SK-N-SH (cell line): Measurements from ENCODE around the gene XRCC5. TPM values are rescaled to one million over a fixed set of nuclear protein-coding genes. Genes with fewer than 3 reads are reported as not detected.
"Not testable (repeated sequence)": the region's sequence is repeated elsewhere in the genome, so short reads cannot be mapped to it uniquely, and the experiment has no call there.

Source experiments
- CTCF ChIA-PET: fragments of 300-600, 350-600 bp; formaldehyde crosslinking; extraction: SDS; loops from one replicate; lab custom pipeline; 2021; lab: Yijun Ruan, JAX
- POLR2A ChIA-PET: fragments of 350-600 bp; sonication (Branson Sonifier 250); formaldehyde crosslinking; extraction: SDS; loops from one replicate; lab custom pipeline; 2020; ENCODE audit warnings: antibody characterized with exemption, inconsistent platforms; lab: Yijun Ruan, JAX
- DNase-seq: peaks from one replicate; pipeline ENCODE4 v3.0.0; 2012
- H2AFZ ChIP-seq: fragments of 200-600 bp; sonication (generic); 2 replicates; pipeline ENCODE4 v1.8.1; 2016; ENCODE audit warnings: antibody characterized with exemption, mild to moderate bottlenecking, low read depth
- H3F3A ChIP-seq: fragments of 200-600 bp; sonication (generic); replicated peaks from 2 replicates; pipeline ENCODE3; 2016; ENCODE audit warnings: antibody characterized with exemption, mild to moderate bottlenecking; ENCODE audit not compliant: insufficient read depth
- H3K27ac ChIP-seq, 2 experiments: fragments of 200-500 bp in 1 of 2; fragments of 200-600 bp in 1 of 2; sonication (Bioruptor generic) in 1 of 2; sonication (generic), shearing (Covaris generic) in 1 of 2; 2 replicates each; pipeline versions ENCODE4 v1.5.1 to v1.6.1; 2014 to 2016; ENCODE audit warnings: low read depth in 2 of 2, inconsistent platforms in 1 of 2, low read length in 1 of 2, mild to moderate bottlenecking in 1 of 2, mixed read lengths in 1 of 2
- H3K27me3 ChIP-seq: fragments of 200-600 bp; sonication (generic), shearing (Covaris generic); 2 replicates; pipeline ENCODE4 v1.6.1; 2016; ENCODE audit warnings: mixed run types; ENCODE audit not compliant: insufficient read depth
- H3K36me3 ChIP-seq, 2 experiments: fragments of 200-500 bp in 1 of 2; fragments of 200-600 bp in 1 of 2; sonication (Bioruptor generic) in 1 of 2; sonication (generic) in 1 of 2; replicated peaks in 1 of 2; 2 replicates each; pipeline versions ENCODE3 to v1.5.1; 2014 to 2016; ENCODE audit warnings: low read length in 1 of 2, mild to moderate bottlenecking in 1 of 2; ENCODE audit not compliant: insufficient read depth in 2 of 2, control insufficient read depth in 1 of 2
- H3K4me1 ChIP-seq, 2 experiments: fragments of 200-500 bp in 1 of 2; fragments of 200-600 bp in 1 of 2; sonication (Bioruptor generic) in 1 of 2; sonication (generic), shearing (Covaris generic) in 1 of 2; 2 replicates each; pipeline versions ENCODE4 v1.5.1 to v1.6.1; 2014 to 2016; ENCODE audit warnings: low read depth in 1 of 2, low read length in 1 of 2, mixed run types in 1 of 2; ENCODE audit not compliant: insufficient read depth in 2 of 2, control insufficient read depth in 1 of 2
- H3K4me2 ChIP-seq: fragments of 200-600 bp; sonication (generic), shearing (Covaris generic); 2 replicates; pipeline ENCODE4 v1.6.1; 2017; ENCODE audit warnings: mixed run types
- H3K4me3 ChIP-seq, 2 experiments: fragments of 200-500 bp in 1 of 2; fragments of 200-600 bp in 1 of 2; sonication (Bioruptor generic) in 1 of 2; sonication (generic), shearing (Covaris generic) in 1 of 2; 2 replicates each; pipeline versions ENCODE4 v1.5.1 to v1.8.1; 2014 to 2016; ENCODE audit warnings: low read depth in 2 of 2, inconsistent platforms in 1 of 2, low read length in 1 of 2, mild to moderate bottlenecking in 1 of 2, mixed read lengths in 1 of 2, moderate library complexity in 1 of 2
- H3K79me2 ChIP-seq: fragments of 200-600 bp; sonication (generic); 2 replicates; pipeline ENCODE4 v1.8.1; 2017; ENCODE audit warnings: mild to moderate bottlenecking; ENCODE audit not compliant: insufficient read depth
- H3K9ac ChIP-seq: fragments of 200-600 bp; sonication (generic); 2 replicates; pipeline ENCODE4 v1.6.1; 2017; ENCODE audit warnings: mixed run types
- H3K9me2 ChIP-seq: fragments of 200-600 bp; sonication (generic); 2 replicates; pipeline ENCODE4 v1.6.1; 2017; ENCODE audit warnings: mixed run types
- H3K9me3 ChIP-seq: fragments of 200-600 bp; sonication (generic); 2 replicates; pipeline ENCODE4 v1.6.1; 2017; ENCODE audit warnings: mixed run types, mild to moderate bottlenecking, moderate library complexity
- H4K20me1 ChIP-seq: fragments of 200-600 bp; sonication (generic); 2 replicates; pipeline ENCODE4 v1.6.1; 2017; ENCODE audit warnings: mild to moderate bottlenecking, mixed run types; ENCODE audit not compliant: insufficient read depth
- CTCF ChIP-seq: fragments of 200-600 bp; sonication (generic); IDR thresholded peaks from 2 replicates; pipeline ENCODE4 v1.6.1; 2017; ENCODE audit warnings: antibody characterized with exemption, mild to moderate bottlenecking, moderate library complexity
- EP300 ChIP-seq, 2 experiments: IDR thresholded peaks; 2 replicates each; pipeline versions ENCODE4 v1.4.0 to v1.6.1; 2012; ENCODE audit warnings: borderline replicate concordance in 1 of 2, low read depth in 1 of 2, low read length in 1 of 2
- FOSL2 ChIP-seq: IDR thresholded peaks from 2 replicates; pipeline ENCODE4 v1.4.0; 2012; ENCODE audit warnings: low read depth, mild to moderate bottlenecking, moderate library complexity, borderline replicate concordance
- MXI1 ChIP-seq: IDR thresholded peaks from 2 replicates; pipeline ENCODE4 v1.6.1; 2012; ENCODE audit warnings: mild to moderate bottlenecking, low read depth, low read length, improper control_type of control experiment
- RAD21 ChIP-seq: IDR thresholded peaks from 2 replicates; pipeline ENCODE4 v1.6.1; 2012; ENCODE audit warnings: mild to moderate bottlenecking, low read length
- RXRA ChIP-seq: IDR thresholded peaks from 2 replicates; pipeline ENCODE4 v1.4.0; 2012; ENCODE audit warnings: low read depth, mild to moderate bottlenecking, borderline replicate concordance
- SMC3 ChIP-seq: IDR thresholded peaks from 2 replicates; pipeline ENCODE4 v1.6.1; 2012; ENCODE audit warnings: low read depth, low read length, improper control_type of control experiment
- TAF1 ChIP-seq: IDR thresholded peaks from 2 replicates; pipeline ENCODE4 v1.6.1; 2012; ENCODE audit warnings: low read depth, mild to moderate bottlenecking, low read length, moderate library complexity, borderline replicate concordance
- USF2 ChIP-seq: fragments of 150-350 bp; IDR thresholded peaks from 2 replicates; pipeline ENCODE4 v1.6.1; 2017; ENCODE audit warnings: antibody characterized with exemption, low read length, low read depth, borderline replicate concordance
- WGBS: methylation state at CpG from one replicate; pipeline ENCODE4 v1.1.6; 2017; ENCODE audit warnings: low lambda C conversion rate; 5-methylcytosine and 5-hydroxymethylcytosine counted together
- polyA plus RNA-seq, 3 experiments: library from polyadenylated mRNA; depleted of rRNA; stranded (reverse); fragments of >200 nt; gene quantifications; 2 replicates each; pipeline ENCODE4 v1.2.3, GENCODE V29; 2012

The XRCC5 gene
- polyA plus RNA-seq, 1 of the 3 experiments (the other 2 are of a cell fraction) = 125 TPM

- H2AFZ ChIP-seq = no peak overlapping the region
- H3K9me3 ChIP-seq = no peaks in the 10 kb centered on the region
- no peaks in the 10 kb centered on the region for H3K4me1 ChIP-seq
- no peak overlapping the region for H3K4me3 ChIP-seq
- TF ChIP-seq EP300 (IDR thresholded peaks at IDR 0.05; ENCODE audit: borderline replicate concordance in 1 of 2, low read depth in 1 of 2, low read length in 1 of 2) (no peak), USF2 (no peak), RAD21 (peak; percentile 49), SMC3 (peak; percentile 8; the same call in 1 of the 2 replicates), CTCF (peak; percentile 43), TAF1 (no peak)
- TF ChIP-seq, all 33 proteins: peak for 3
- Histone ChIP-seq H3K36me3 (peaks cover 89 to 91% of the 10 kb centered on the region in 2 experiments), H3K9ac (no peak overlapping the region), H3K27me3 (no peaks in the 10 kb centered on the region), H3K79me2 (peaks cover 49% of the 10 kb centered on the region), H3F3A (peaks cover 18% of the 10 kb centered on the region), H4K20me1 (0 out of 2 replicates have a peak, but pooled peaks cover 4% of the 10 kb centered on the region), H3K9me2 (no peaks in the 10 kb centered on the region), H3K4me2 (no peak overlapping the region), H3K27ac (no peak overlapping the region)
- ChIA-PET POLR2A (no interaction called here), CTCF (interaction anchor here (0.7 to 1.6 kb wide), 4 partner anchors 9 to 197 kb away, joined by 3 to 6 read pairs (median 4); no protein-coding TSS in a partner anchor)
- peak; percentile 27 for DNase-seq
Measured at GRCh38 chr2:216139884-216140283, 30.7 kb downstream of the XRCC5 start.

- H2AFZ ChIP-seq, H3K4me3 ChIP-seq, H3K4me2 ChIP-seq, H3K9ac ChIP-seq, H3K4me1 ChIP-seq, DNase-seq, H4K20me1 ChIP-seq, H3K27me3 ChIP-seq, H3K9me3 ChIP-seq, H3K9me2 ChIP-seq, H3K27ac ChIP-seq: not testable (repeated sequence)
- H3F3A ChIP-seq = peaks cover 18% of the 10 kb centered on the region
- H3K79me2 ChIP-seq = peaks cover 50% of the 10 kb centered on the region
- POLR2A ChIA-PET = interaction anchor here (1.6 kb wide), 1 partner anchor 13 kb away, joined by 3 read pairs; no protein-coding TSS in a partner anchor
- H3K36me3 ChIP-seq = peaks cover 90 to 93% of the 10 kb centered on the region in 2 experiments
- CTCF ChIA-PET = interaction anchor here (0.7 to 2.3 kb wide), 6 partner anchors 8 to 263 kb away, joined by 3 to 8 read pairs (median 5); no protein-coding TSS in a partner anchor
- WGBS = 95% methylated on average over 4 of the region's 4 CpGs
Measured at GRCh38 chr2:216141516-216141915, 32.4 kb downstream of the XRCC5 start.

- peaks cover 17% of the 10 kb centered on the region for H3F3A ChIP-seq
- no peak for DNase-seq
- CTCF ChIA-PET = interaction anchor here (1.7 to 2.3 kb wide), 3 partner anchors 9 to 12 kb away, joined by 6 to 10 read pairs (median 8); no protein-coding TSS in a partner anchor
- H3K36me3 ChIP-seq = peaks cover 91 to 93% of the 10 kb centered on the region in 2 experiments
- POLR2A ChIA-PET = interaction anchor here (1.6 kb wide), 1 partner anchor 11 kb away, joined by 3 read pairs; no protein-coding TSS in a partner anchor
- H3K9me3 ChIP-seq = no peaks in the 10 kb centered on the region
- no peak overlapping the region for H3K9ac ChIP-seq
- TF ChIP-seq TAF1 = no peak
- no peak for TF ChIP-seq MXI1
- TF ChIP-seq RXRA = no peak
- peak; percentile 41; the same call in 1 of the 2 replicates for TF ChIP-seq FOSL2
- H3K9me2 ChIP-seq = no peaks in the 10 kb centered on the region
- H3K27ac ChIP-seq = peak overlapping the region; percentile 19 to 71; a peak in 3 of 4 replicates
- peaks cover 58% of the 10 kb centered on the region for H3K79me2 ChIP-seq
- 0 out of 2 replicates have a peak, but pooled peaks cover 4% of the 10 kb centered on the region for H4K20me1 ChIP-seq
- no peaks in the 10 kb centered on the region for H3K27me3 ChIP-seq
- WGBS = 89% methylated on average over 1 of the region's 1 CpG
- H2AFZ ChIP-seq = no peak overlapping the region
- H3K4me3 ChIP-seq = no peak overlapping the region
- no peak overlapping the region for H3K4me2 ChIP-seq
- H3K4me1 ChIP-seq = no peaks in the 10 kb centered on the region
Measured at GRCh38 chr2:216142540-216142939, 33.4 kb downstream of the XRCC5 start.
